HepG2 (cell line): ENCODE results near the gene EIF4E. TPM values are rescaled to one million over a fixed set of nuclear protein-coding genes. Genes with fewer than 3 reads are reported as not detected.

Experiments used
- ARID2 ChIP-seq: sonication (generic); formaldehyde crosslinking; IDR thresholded peaks from 2 replicates; pipeline ENCODE4 v1.8.1; 2022; ENCODE audit warnings: mild to moderate bottlenecking, missing genetic modification reagents, borderline replicate concordance
- CBX1 ChIP-seq: IDR thresholded peaks from one replicate; pipeline ENCODE4 v1.6.1; 2016; ENCODE audit warnings: antibody characterized with exemption, low read depth
- CHCHD3 ChIP-seq: sonication (generic); formaldehyde crosslinking; IDR thresholded peaks from 2 replicates; pipeline ENCODE4 v1.8.0; 2022; ENCODE audit warnings: mild to moderate bottlenecking, missing genetic modification reagents, moderate library complexity
- GATA4 ChIP-seq: sonication (generic); IDR thresholded peaks from 2 replicates; pipeline ENCODE4 v1.6.1; 2016; ENCODE audit warnings: antibody characterized with exemption, low read depth, borderline replicate concordance
- HES4 ChIP-seq: sonication (generic); formaldehyde crosslinking; IDR thresholded peaks from 2 replicates; pipeline ENCODE4 v1.9.0; 2021; ENCODE audit warnings: mild to moderate bottlenecking, missing genetic modification reagents, borderline replicate concordance
- HOXA3 ChIP-seq: sonication (generic); formaldehyde crosslinking; IDR thresholded peaks from 2 replicates; pipeline ENCODE4 v1.5.0; 2020; ENCODE audit warnings: missing genetic modification reagents
- MYNN ChIP-seq: sonication (generic); formaldehyde crosslinking; IDR thresholded peaks from 2 replicates; pipeline ENCODE4 v1.4.0; 2020; ENCODE audit warnings: mild to moderate bottlenecking, low read depth, missing genetic modification reagents
- NFATC3 ChIP-seq: sonication (generic); formaldehyde crosslinking; IDR thresholded peaks from 2 replicates; pipeline ENCODE4 v1.5.1; 2020; ENCODE audit warnings: mild to moderate bottlenecking, missing genetic modification reagents
- NFE2 ChIP-seq: sonication (generic); formaldehyde crosslinking; IDR thresholded peaks from 2 replicates; pipeline ENCODE4 v1.4.0; 2020; ENCODE audit warnings: missing genetic modification reagents
- NKX3-1 ChIP-seq: sonication (generic); formaldehyde crosslinking; IDR thresholded peaks from 2 replicates; pipeline ENCODE4 v1.5.0; 2020; ENCODE audit warnings: missing genetic modification reagents
- RORA ChIP-seq: sonication (generic); formaldehyde crosslinking; IDR thresholded peaks from 2 replicates; pipeline ENCODE4 v1.5.0; 2020; ENCODE audit warnings: mild to moderate bottlenecking, missing genetic modification reagents, moderate library complexity
- SP140L ChIP-seq: sonication (generic); formaldehyde crosslinking; IDR thresholded peaks from 2 replicates; pipeline ENCODE4 v1.4.0; 2020; ENCODE audit warnings: missing genetic modification reagents, borderline replicate concordance
- TBX2 ChIP-seq: sonication (generic); formaldehyde crosslinking; IDR thresholded peaks from 2 replicates; pipeline ENCODE4 v1.5.0; 2020; ENCODE audit warnings: missing genetic modification reagents, mild to moderate bottlenecking, borderline replicate concordance
- TBX3 ChIP-seq: fragments of 450-650 bp; IDR thresholded peaks from 2 replicates; pipeline ENCODE4 v1.6.1; 2017; ENCODE audit warnings: antibody characterized with exemption, mild to moderate bottlenecking, inconsistent platforms, borderline replicate concordance
- TP53 ChIP-seq: sonication (generic); formaldehyde crosslinking; conservative IDR thresholded peaks from 2 replicates; pipeline ENCODE4 v1.4.0; 2020; ENCODE audit warnings: missing genetic modification reagents
- ZNF484 ChIP-seq: sonication (generic); formaldehyde crosslinking; IDR thresholded peaks from 2 replicates; pipeline ENCODE4 v1.5.1; 2020; ENCODE audit warnings: mild to moderate bottlenecking, low read depth, missing genetic modification reagents, borderline replicate concordance
- ZNF615 ChIP-seq: sonication (generic); formaldehyde crosslinking; IDR thresholded peaks from 2 replicates; pipeline ENCODE4 v1.5.0; 2020; ENCODE audit warnings: mild to moderate bottlenecking, missing genetic modification reagents, borderline replicate concordance
- ZSCAN9 ChIP-seq: IDR thresholded peaks from 2 replicates; pipeline ENCODE4 v1.6.1; 2016; ENCODE audit warnings: borderline replicate concordance
- polyA plus RNA-seq, 8 experiments: library from polyadenylated mRNA; depleted of rRNA in 3 of 8; stranded (reverse) in 7 of 8; unstranded in 1 of 8; fragments of >200 nt; fragmentation: Illumina TruSeq in 4 of 8; extraction: Trizol in 4 of 8; gene quantifications; 2 replicates each; pipeline versions ENCODE4 v1.2.1 to v1.2.3, GENCODE V29; 2011 to 2016; ENCODE audit warnings: low read depth in 4 of 8, missing spikeins in 1 of 8, mixed read lengths in 1 of 8; ENCODE audit not compliant: insufficient read depth in 1 of 8
- total RNA-seq, 5 experiments: library from RNA; depleted of rRNA; stranded (reverse); fragments of >200 nt; fragmentation: Illumina TruSeq; extraction: Trizol; gene quantifications; 2 replicates each; pipeline ENCODE4 v1.2.3, GENCODE V29; 2016; ENCODE audit warnings: low read depth in 1 of 5
- TF ChIP-seq, protein P1 (sequence below), 2 experiments: IDR thresholded peaks; 2 replicates each; pipeline ENCODE4 v1.6.1; 2011 to 2012; ENCODE audit warnings: low read length in 2 of 2, borderline replicate concordance in 1 of 2, low read depth in 1 of 2, mild to moderate bottlenecking in 1 of 2, moderate library complexity in 1 of 2
- TF ChIP-seq, protein P2 (sequence below): sonication (generic); formaldehyde crosslinking; IDR thresholded peaks from 2 replicates; pipeline ENCODE4 v1.5.0; 2020; ENCODE audit warnings: missing genetic modification reagents
- TF ChIP-seq, protein P3 (sequence below): sonication (generic); formaldehyde crosslinking; IDR thresholded peaks from 2 replicates; pipeline ENCODE4 v1.8.0; 2022; ENCODE audit warnings: mild to moderate bottlenecking, missing genetic modification reagents, moderate library complexity
- TF ChIP-seq, protein P4 (sequence below): sonication (generic); formaldehyde crosslinking; IDR thresholded peaks from 2 replicates; pipeline ENCODE4 v1.4.0; 2020; ENCODE audit warnings: missing genetic modification reagents
- TF ChIP-seq, protein P5 (sequence below): sonication (generic); formaldehyde crosslinking; IDR thresholded peaks from 2 replicates; pipeline ENCODE4 v1.5.0; 2020; ENCODE audit warnings: missing genetic modification reagents, mild to moderate bottlenecking, borderline replicate concordance

Gene EIF4E
- total and polyA plus RNA-seq, 2 of the 13 experiments (the other 11 are each of a cell fraction or from before 2014, with no cell fraction given) = 50.8 to 194 TPM

DNA sequence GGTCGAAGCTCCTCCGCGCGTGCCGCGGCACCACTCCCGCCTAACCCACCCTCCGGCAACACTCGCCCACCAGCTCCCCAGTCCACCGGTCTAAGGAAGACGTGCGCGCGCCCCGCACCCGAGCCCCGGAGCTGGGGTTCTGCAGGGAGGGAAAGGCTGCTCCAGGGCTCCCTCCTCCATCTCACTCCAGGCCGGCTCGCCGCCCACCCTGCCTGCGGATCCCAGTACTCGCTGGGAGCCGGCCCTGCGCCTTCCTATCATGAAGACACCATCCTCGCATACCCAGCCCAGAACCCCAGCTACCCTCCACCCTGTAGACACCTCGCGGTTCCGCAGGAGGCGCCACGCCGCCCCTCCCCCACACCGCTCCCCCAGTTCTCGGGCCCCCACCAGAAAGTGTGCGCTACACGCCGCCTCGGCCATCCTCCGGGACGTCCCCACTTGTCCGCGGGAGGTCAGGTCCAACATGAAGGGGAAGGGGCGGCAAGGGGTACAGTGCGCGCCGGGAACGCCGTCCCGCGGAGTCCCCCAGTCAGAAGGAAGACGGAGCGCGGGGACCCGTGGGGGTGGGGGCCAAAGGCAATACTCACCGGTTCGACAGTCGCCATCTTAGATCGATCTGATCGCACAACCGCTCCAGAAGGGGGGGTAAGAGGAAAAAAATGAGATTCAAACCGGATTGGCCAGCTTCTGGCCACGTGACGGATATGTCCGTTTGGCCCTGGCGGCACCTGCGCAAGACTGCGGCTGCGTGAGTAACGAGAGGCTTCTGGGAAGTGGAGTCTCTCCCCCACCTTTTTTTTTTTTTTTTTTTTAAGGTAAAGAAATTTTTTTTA, at the start of gene EIF4E (continued):
- 0 out of 2 replicates have a peak, but pooled peaks have one; percentile 80 for TF ChIP-seq ARID2
- TF ChIP-seq ZNF484 (CRISPR knock-in tag) = 0 out of 2 replicates have a peak, but pooled peaks have one; percentile 61
- TF ChIP-seq TBX3 = 0 out of 2 replicates have a peak, but pooled peaks have one; percentile 49
- no peak for TF ChIP-seq TP53
- TF ChIP-seq CHCHD3 (CRISPR knock-in tag) = no peak
- no peak for TF ChIP-seq NFE2 (CRISPR knock-in tag)
- no peak for TF ChIP-seq RORA (CRISPR knock-in tag)
- no peak for TF ChIP-seq SP140L (CRISPR knock-in tag)
- TF ChIP-seq, protein P1, sequence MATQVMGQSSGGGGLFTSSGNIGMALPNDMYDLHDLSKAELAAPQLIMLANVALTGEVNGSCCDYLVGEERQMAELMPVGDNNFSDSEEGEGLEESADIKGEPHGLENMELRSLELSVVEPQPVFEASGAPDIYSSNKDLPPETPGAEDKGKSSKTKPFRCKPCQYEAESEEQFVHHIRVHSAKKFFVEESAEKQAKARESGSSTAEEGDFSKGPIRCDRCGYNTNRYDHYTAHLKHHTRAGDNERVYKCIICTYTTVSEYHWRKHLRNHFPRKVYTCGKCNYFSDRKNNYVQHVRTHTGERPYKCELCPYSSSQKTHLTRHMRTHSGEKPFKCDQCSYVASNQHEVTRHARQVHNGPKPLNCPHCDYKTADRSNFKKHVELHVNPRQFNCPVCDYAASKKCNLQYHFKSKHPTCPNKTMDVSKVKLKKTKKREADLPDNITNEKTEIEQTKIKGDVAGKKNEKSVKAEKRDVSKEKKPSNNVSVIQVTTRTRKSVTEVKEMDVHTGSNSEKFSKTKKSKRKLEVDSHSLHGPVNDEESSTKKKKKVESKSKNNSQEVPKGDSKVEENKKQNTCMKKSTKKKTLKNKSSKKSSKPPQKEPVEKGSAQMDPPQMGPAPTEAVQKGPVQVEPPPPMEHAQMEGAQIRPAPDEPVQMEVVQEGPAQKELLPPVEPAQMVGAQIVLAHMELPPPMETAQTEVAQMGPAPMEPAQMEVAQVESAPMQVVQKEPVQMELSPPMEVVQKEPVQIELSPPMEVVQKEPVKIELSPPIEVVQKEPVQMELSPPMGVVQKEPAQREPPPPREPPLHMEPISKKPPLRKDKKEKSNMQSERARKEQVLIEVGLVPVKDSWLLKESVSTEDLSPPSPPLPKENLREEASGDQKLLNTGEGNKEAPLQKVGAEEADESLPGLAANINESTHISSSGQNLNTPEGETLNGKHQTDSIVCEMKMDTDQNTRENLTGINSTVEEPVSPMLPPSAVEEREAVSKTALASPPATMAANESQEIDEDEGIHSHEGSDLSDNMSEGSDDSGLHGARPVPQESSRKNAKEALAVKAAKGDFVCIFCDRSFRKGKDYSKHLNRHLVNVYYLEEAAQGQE (IDR thresholded peaks at IDR 0.05; ENCODE audit: borderline replicate concordance in 1 of 2, low read depth in 1 of 2, low read length in 2 of 2) = peak in 1 of 2 experiments; percentile 41; a peak in 1 of 4 replicates
- 0 out of 2 replicates have a peak, but pooled peaks have one; percentile 38 for TF ChIP-seq NFATC3 (CRISPR knock-in tag)
- TF ChIP-seq, protein P2, sequence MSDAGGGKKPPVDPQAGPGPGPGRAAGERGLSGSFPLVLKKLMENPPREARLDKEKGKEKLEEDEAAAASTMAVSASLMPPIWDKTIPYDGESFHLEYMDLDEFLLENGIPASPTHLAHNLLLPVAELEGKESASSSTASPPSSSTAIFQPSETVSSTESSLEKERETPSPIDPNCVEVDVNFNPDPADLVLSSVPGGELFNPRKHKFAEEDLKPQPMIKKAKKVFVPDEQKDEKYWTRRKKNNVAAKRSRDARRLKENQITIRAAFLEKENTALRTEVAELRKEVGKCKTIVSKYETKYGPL (CRISPR knock-in tag) = no peak
- no peak for TF ChIP-seq ZNF615 (CRISPR knock-in tag)
- 0 out of 2 replicates have a peak, but pooled peaks have one; percentile 18 for TF ChIP-seq HES4 (CRISPR knock-in tag)
- TF ChIP-seq, protein P3, sequence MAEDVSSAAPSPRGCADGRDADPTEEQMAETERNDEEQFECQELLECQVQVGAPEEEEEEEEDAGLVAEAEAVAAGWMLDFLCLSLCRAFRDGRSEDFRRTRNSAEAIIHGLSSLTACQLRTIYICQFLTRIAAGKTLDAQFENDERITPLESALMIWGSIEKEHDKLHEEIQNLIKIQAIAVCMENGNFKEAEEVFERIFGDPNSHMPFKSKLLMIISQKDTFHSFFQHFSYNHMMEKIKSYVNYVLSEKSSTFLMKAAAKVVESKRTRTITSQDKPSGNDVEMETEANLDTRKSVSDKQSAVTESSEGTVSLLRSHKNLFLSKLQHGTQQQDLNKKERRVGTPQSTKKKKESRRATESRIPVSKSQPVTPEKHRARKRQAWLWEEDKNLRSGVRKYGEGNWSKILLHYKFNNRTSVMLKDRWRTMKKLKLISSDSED (CRISPR knock-in tag) = no peak
- peak; percentile 63 for TF ChIP-seq HOXA3
- peak; percentile 71 for TF ChIP-seq TBX2 (CRISPR knock-in tag)
- TF ChIP-seq, protein P4, sequence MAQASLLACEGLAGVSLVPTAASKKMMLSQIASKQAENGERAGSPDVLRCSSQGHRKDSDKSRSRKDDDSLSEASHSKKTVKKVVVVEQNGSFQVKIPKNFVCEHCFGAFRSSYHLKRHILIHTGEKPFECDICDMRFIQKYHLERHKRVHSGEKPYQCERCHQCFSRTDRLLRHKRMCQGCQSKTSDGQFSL = peak; percentile 40; the same call in 1 of the 2 replicates
- TF ChIP-seq CBX1 = no peak
- TF ChIP-seq ZSCAN9 = no peak
- TF ChIP-seq, protein P5, sequence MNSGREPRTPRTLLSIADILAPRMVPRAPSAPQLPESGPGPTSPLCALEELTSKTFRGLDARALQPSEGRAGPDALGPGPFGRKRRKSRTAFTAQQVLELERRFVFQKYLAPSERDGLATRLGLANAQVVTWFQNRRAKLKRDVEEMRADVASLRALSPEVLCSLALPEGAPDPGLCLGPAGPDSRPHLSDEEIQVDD (CRISPR knock-in tag) = no peak
- no peak for TF ChIP-seq GATA4
- TF ChIP-seq MYNN (CRISPR knock-in tag) = 0 out of 2 replicates have a peak, but pooled peaks have one; percentile 26
- no peak for TF ChIP-seq NKX3-1 (CRISPR knock-in tag)
